ENCODE measurements around the gene DYRK1B.

- TF ChIP-seq CTCF (conservative IDR thresholded peaks at IDR 0.05; ENCODE audit: low read length) (no peak), EZH2phosphoT487 (IDR thresholded peaks at IDR 0.05; ENCODE audit: borderline replicate concordance, low read depth, low read length) (no peak)
Measured at GRCh38 chr19:39847525-39847924, 13.6 kb upstream of the DYRK1B start.

All from OCI-LY7 (cell line).